HG03565 (cell line): ENCODE data around the gene ZNF384.

Experiments used
- ATAC-seq: cut with Tn5 transposase; IDR thresholded peaks from one replicate; pipeline ENCODE4 v1.9.1; 2021; ENCODE audit warnings: mild to moderate bottlenecking, moderate library complexity; ENCODE audit not compliant: unreplicated experiment

Gene ZNF384

GRCh38 chr12:6699259-6699988, 10.2 kb upstream of the ZNF384 start:
- no peak for ATAC-seq

- no peak for ATAC-seq
Measured at GRCh38 chr12:6698352-6699046, 9.3 kb upstream of the ZNF384 start.

- ATAC-seq = no peak
Measured at GRCh38 chr12:6697584-6698351, 8.6 kb upstream of the ZNF384 start.

GRCh38 chr12:6696690-6697583, 7.8 kb upstream of the ZNF384 start:
- no peak for ATAC-seq

- no peak for ATAC-seq
Measured at GRCh38 chr12:6695313-6696045, 6.3 kb upstream of the ZNF384 start.

- no peak for ATAC-seq
Measured at GRCh38 chr12:6694701-6695100, 5.5 kb upstream of the ZNF384 start.

GRCh38 chr12:6693832-6694355, 4.7 kb upstream of the ZNF384 start:
- ATAC-seq = no peak

GRCh38 chr12:6692888-6693287, 3.7 kb upstream of the ZNF384 start:
- no peak for ATAC-seq

- no peak for ATAC-seq
Measured at GRCh38 chr12:6691473-6691872, 2.3 kb upstream of the ZNF384 start.

GRCh38 chr12:6688543-6688998, 604 bp downstream of the ZNF384 start:
- ATAC-seq = no peak

GRCh38 chr12:6685814-6686213, 3.4 kb downstream of the ZNF384 start:
- ATAC-seq = no peak

- ATAC-seq = no peak
Measured at GRCh38 chr12:6684609-6685008, 4.6 kb downstream of the ZNF384 start.

- no peak for ATAC-seq
Measured at GRCh38 chr12:6676962-6677361, 12.2 kb downstream of the ZNF384 start.

GRCh38 chr12:6672143-6672542, 17.0 kb downstream of the ZNF384 start:
- ATAC-seq = no peak

GRCh38 chr12:6667559-6668210, 21.5 kb downstream of the ZNF384 start:
- no peak for ATAC-seq

GRCh38 chr12:6666211-6666610, 23.0 kb downstream of the ZNF384 start:
- ATAC-seq = no peak

GRCh38 chr12:6664902-6665301, 24.3 kb downstream of the ZNF384 start:
- no peak for ATAC-seq

GRCh38 chr12:6662906-6663742, 26.1 kb downstream of the ZNF384 start, which contains the start of gene ING4:
Gene ING4, minus strand, starts transcription at chr12:6663119. Its CDS starts 18 bp downstream, at chr12:6663101.
- peak; percentile 84 for ATAC-seq
